Hepatocyte (in vitro differentiated cells): ENCODE data around the gene MEP1B. TPM values are rescaled to one million over a fixed set of nuclear protein-coding genes. Genes with fewer than 3 reads are reported as not detected.

ENCODE experiments used
- DNase-seq: peaks from one replicate; pipeline ENCODE4 v3.0.0-alpha.2; 2016; ENCODE audit warnings: low spot score
- H2AFZ ChIP-seq: fragments of 200-600 bp; sonication (generic); 2 replicates; pipeline ENCODE4 v1.6.0; 2016; ENCODE audit warnings: antibody characterized with exemption, mild to moderate bottlenecking
- H3K27ac ChIP-seq: fragments of 200-600 bp; sonication (generic); 2 replicates; pipeline ENCODE4 v1.5.1; 2016; ENCODE audit warnings: mild to moderate bottlenecking
- H3K27me3 ChIP-seq: fragments of 200-600 bp; sonication (generic); 2 replicates; pipeline ENCODE4 v1.6.1; 2016
- H3K36me3 ChIP-seq: fragments of 200-600 bp; sonication (generic); replicated peaks from 2 replicates; pipeline ENCODE4 v1.5.1; 2016; ENCODE audit warnings: low read depth; ENCODE audit not compliant: insufficient read depth
- H3K4me1 ChIP-seq: fragments of 200-600 bp; sonication (generic); 2 replicates; pipeline ENCODE4 v1.5.1; 2016; ENCODE audit warnings: mild to moderate bottlenecking, moderate library complexity; ENCODE audit not compliant: insufficient read depth
- H3K4me2 ChIP-seq: fragments of 200-600 bp; sonication (generic); 2 replicates; pipeline ENCODE4 v1.6.0; 2016
- H3K4me3 ChIP-seq: fragments of 200-600 bp; sonication (generic); 2 replicates; pipeline ENCODE4 v1.5.1; 2016; ENCODE audit warnings: mild to moderate bottlenecking
- H3K79me2 ChIP-seq: fragments of 200-600 bp; sonication (generic); 2 replicates; pipeline ENCODE4 v1.6.0; 2017; ENCODE audit warnings: mild to moderate bottlenecking
- H3K9me2 ChIP-seq: fragments of 200-600 bp; sonication (generic); replicated peaks from 2 replicates; pipeline ENCODE4 v1.6.0; 2017; ENCODE audit warnings: mild to moderate bottlenecking; ENCODE audit not compliant: insufficient read depth
- H3K9me3 ChIP-seq: fragments of 200-600 bp; sonication (generic); 2 replicates; pipeline ENCODE4 v1.5.1; 2016; ENCODE audit warnings: low read depth, mild to moderate bottlenecking
- H4K20me1 ChIP-seq: fragments of 200-600 bp; sonication (generic); 2 replicates; pipeline ENCODE4 v1.6.0; 2016; ENCODE audit warnings: mild to moderate bottlenecking; ENCODE audit not compliant: insufficient read depth, poor library complexity, severe bottlenecking
- CTCF ChIP-seq: fragments of 200-600 bp; sonication (generic); IDR thresholded peaks from 2 replicates; pipeline ENCODE4 v1.5.1; 2016; ENCODE audit warnings: antibody characterized with exemption, mild to moderate bottlenecking; ENCODE audit not compliant: poor library complexity
- EZH2 ChIP-seq: fragments of 200-600 bp; sonication (generic); IDR thresholded peaks from 2 replicates; pipeline ENCODE4 v1.6.1; 2016; ENCODE audit warnings: antibody characterized with exemption, mild to moderate bottlenecking, borderline replicate concordance
- EZH2phosphoT487 ChIP-seq: fragments of 200-600 bp; sonication (generic); IDR thresholded peaks from one replicate; pipeline ENCODE4 v1.6.1; 2018; ENCODE audit warnings: antibody characterized with exemption, mild to moderate bottlenecking, low read depth, moderate library complexity; ENCODE audit not compliant: unreplicated experiment, severe bottlenecking
- WGBS: methylation state at CpG from one replicate; pipeline ENCODE4 v1.1.6; 2016; ENCODE audit warnings: low lambda C conversion rate; ENCODE audit errors: missing lambda C conversion rate; 5-methylcytosine and 5-hydroxymethylcytosine counted together
- polyA plus RNA-seq: library from polyadenylated mRNA; unstranded; fragments of >200 nt; fragmentation: Nextera tagmentation; extraction: Ambion mirVana; gene quantifications from 2 replicates; pipeline ENCODE4 v1.2.1, GENCODE V29; 2016
- total RNA-seq: library from RNA; depleted of rRNA; stranded (reverse); fragments of >200 nt; gene quantifications from 2 replicates; pipeline ENCODE4 v1.2.3, GENCODE V29; 2014

Gene MEP1B
- total and polyA plus RNA-seq, 2 experiments from 2014 or later: 0.22 to 2.3 TPM

- Histone ChIP-seq H3K79me2 (no peaks in the 10 kb centered on the region), H3K9me3 (no peaks in the 10 kb centered on the region), H3K27me3 (no peaks in the 10 kb centered on the region), H3K4me2 (no peak overlapping the region), H3K9me2 (no peaks in the 10 kb centered on the region), H3K27ac (no peak overlapping the region), H4K20me1 (no peaks in the 10 kb centered on the region), H3K4me3 (no peak overlapping the region), H3K36me3 (no peaks in the 10 kb centered on the region), H2AFZ (no peak overlapping the region), H3K4me1 (peaks cover 16% of the 10 kb centered on the region)
- DNase-seq: no peak
- no peak for TF ChIP-seq CTCF
- TF ChIP-seq EZH2: no peak
- TF ChIP-seq EZH2phosphoT487: no peak
- WGBS: 96% methylated on average over 5 of the region's 5 CpGs
Measured at GRCh38 chr18:32261003-32261402, 71.2 kb downstream of the MEP1B start.

DNA sequence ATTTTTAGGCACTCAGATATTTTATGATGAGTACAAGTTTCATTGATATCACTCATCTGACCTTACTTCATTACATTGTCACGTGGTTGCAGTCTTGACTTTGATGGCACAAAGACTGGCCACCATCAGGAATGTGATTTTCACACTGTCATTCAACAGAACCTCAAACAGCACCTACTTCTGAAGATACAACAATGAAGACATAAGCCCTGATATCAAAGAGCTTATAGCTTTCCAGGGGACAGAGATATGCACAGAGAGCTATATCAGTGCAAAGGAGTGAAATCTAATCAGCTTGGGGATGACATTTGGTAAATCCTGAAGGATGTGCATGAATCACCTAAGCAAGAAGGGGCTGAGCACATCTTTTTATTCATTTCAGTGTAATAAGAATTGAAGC, 72.3 kb downstream of the MEP1B start:
- Histone ChIP-seq H3K36me3 (no peaks in the 10 kb centered on the region), H2AFZ (no peak overlapping the region), H3K9me2 (no peaks in the 10 kb centered on the region), H3K4me1 (peaks cover 16% of the 10 kb centered on the region), H3K79me2 (no peaks in the 10 kb centered on the region), H3K4me3 (no peak overlapping the region), H3K4me2 (no peak overlapping the region), H3K27me3 (no peaks in the 10 kb centered on the region), H3K9me3 (no peaks in the 10 kb centered on the region), H3K27ac (no peak overlapping the region), H4K20me1 (no peaks in the 10 kb centered on the region)
- 86% methylated on average over 1 of the region's 1 CpG for WGBS
- TF ChIP-seq EZH2: no peak
- TF ChIP-seq CTCF: no peak
- no peak for TF ChIP-seq EZH2phosphoT487
- DNase-seq: no peak

GRCh38 chr18:32264401-32264800, 74.6 kb downstream of the MEP1B start:
- no peak overlapping the region for H2AFZ ChIP-seq
- no peaks in the 10 kb centered on the region for H3K9me2 ChIP-seq
- H3K79me2 ChIP-seq: no peaks in the 10 kb centered on the region
- H3K27ac ChIP-seq: no peak overlapping the region
- H3K4me1 ChIP-seq: peaks cover 10% of the 10 kb centered on the region
- WGBS: 35% methylated on average over 2 of the region's 2 CpGs
- TF ChIP-seq EZH2phosphoT487 (no peak), CTCF (no peak), EZH2 (no peak)
- H3K4me2 ChIP-seq: peak overlapping the region; percentile 23
- H3K27me3 ChIP-seq: no peaks in the 10 kb centered on the region
- H3K36me3 ChIP-seq: no peaks in the 10 kb centered on the region
- H4K20me1 ChIP-seq: no peaks in the 10 kb centered on the region
- DNase-seq: no peak
- H3K9me3 ChIP-seq: no peaks in the 10 kb centered on the region
- H3K4me3 ChIP-seq: no peak overlapping the region

DNA sequence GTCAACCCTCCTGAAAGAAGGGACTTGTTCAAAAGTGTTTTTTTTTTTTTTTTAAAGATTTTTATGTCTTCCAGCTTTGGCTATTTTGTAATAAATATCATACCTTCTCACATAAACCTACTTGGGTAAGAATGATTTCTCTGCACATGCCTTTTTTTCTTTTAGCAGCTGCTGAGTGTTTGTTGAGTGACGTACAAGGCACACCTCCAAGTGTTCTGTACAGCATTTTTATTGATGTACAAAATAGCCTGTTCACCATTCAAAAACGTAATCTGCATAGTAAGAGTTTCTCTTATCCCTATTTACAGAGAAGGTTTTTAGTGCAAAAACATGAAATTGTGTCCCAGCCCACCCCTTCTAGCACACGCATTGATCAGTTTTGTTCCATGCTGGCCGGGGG, 77.6 kb downstream of the MEP1B start:
- H3K9me3 ChIP-seq: no peaks in the 10 kb centered on the region
- TF ChIP-seq EZH2: no peak
- no peak for TF ChIP-seq CTCF
- H3K4me2 ChIP-seq: no peak overlapping the region
- no peak overlapping the region for H3K4me3 ChIP-seq
- H3K9me2 ChIP-seq: no peaks in the 10 kb centered on the region
- H3K79me2 ChIP-seq: no peaks in the 10 kb centered on the region
- H4K20me1 ChIP-seq: no peaks in the 10 kb centered on the region
- DNase-seq: no peak
- H3K27me3 ChIP-seq: no peaks in the 10 kb centered on the region
- no peaks in the 10 kb centered on the region for H3K36me3 ChIP-seq
- 97% methylated on average over 4 of the region's 4 CpGs for WGBS
- H2AFZ ChIP-seq: no peak overlapping the region
- H3K4me1 ChIP-seq: peaks cover 10% of the 10 kb centered on the region
- no peak overlapping the region for H3K27ac ChIP-seq
